GM23338 (cell line): ENCODE results near the gene GOLGA7B.

ENCODE experiments used
- POLR2AphosphoS5 ChIP-seq: IDR thresholded peaks from 2 replicates; pipeline ENCODE4 v1.6.1; 2016; ENCODE audit warnings: antibody characterized with exemption, low read depth
- TF ChIP-seq, protein P1 (sequence below), 2 experiments: fragments of 200-600 bp in 1 of 2; sonication (generic) in 1 of 2; conservative IDR thresholded peaks; 2 replicates each; pipeline versions ENCODE4 v1.5.1 to v1.6.1; 2016 to 2017; ENCODE audit warnings: antibody characterized with exemption in 2 of 2, low read depth in 2 of 2, mild to moderate bottlenecking in 2 of 2, moderate library complexity in 1 of 2

DNA sequence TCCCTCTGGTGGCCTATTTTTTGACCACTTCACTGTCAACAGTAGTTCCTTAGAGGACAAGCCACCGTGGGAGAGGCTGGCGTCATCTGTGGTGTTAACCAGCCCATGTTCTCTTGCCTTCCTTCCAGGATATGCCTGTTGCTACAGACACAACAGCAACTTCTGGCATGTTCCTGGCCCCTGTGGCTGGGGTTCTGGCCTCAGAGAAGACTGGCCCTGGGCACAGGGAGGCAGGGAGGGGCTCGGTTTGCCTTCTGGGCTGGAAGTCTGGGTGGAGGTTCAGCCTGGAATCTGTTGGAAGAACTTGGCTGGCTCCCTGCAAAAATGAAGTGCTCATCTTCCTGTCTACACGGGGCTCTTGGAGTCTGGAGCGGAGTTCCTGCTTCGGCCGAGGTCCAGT lies 25.7 kb downstream of the GOLGA7B start:
- TF ChIP-seq POLR2AphosphoS5, result no peak
- TF ChIP-seq, protein P1, sequence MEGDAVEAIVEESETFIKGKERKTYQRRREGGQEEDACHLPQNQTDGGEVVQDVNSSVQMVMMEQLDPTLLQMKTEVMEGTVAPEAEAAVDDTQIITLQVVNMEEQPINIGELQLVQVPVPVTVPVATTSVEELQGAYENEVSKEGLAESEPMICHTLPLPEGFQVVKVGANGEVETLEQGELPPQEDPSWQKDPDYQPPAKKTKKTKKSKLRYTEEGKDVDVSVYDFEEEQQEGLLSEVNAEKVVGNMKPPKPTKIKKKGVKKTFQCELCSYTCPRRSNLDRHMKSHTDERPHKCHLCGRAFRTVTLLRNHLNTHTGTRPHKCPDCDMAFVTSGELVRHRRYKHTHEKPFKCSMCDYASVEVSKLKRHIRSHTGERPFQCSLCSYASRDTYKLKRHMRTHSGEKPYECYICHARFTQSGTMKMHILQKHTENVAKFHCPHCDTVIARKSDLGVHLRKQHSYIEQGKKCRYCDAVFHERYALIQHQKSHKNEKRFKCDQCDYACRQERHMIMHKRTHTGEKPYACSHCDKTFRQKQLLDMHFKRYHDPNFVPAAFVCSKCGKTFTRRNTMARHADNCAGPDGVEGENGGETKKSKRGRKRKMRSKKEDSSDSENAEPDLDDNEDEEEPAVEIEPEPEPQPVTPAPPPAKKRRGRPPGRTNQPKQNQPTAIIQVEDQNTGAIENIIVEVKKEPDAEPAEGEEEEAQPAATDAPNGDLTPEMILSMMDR (conservative IDR thresholded peaks at IDR 0.05; ENCODE audit: low read depth in 2 of 2), result no peak
